Lung (tissue), 12 donors: ENCODE data around the gene BRS3. TPM values are rescaled to one million over a fixed set of nuclear protein-coding genes. Genes with fewer than 3 reads are reported as not detected.

ENCODE experiments used
- ATAC-seq: fragments of 200-7000 bp; cut with Tn5 transposase; one replicate; pipeline ENCODE4 v1.9.1; 2020; ENCODE audit warnings: moderate number of reproducible peaks; ENCODE audit not compliant: insufficient read depth, low FRiP score
- DNase-seq, 3 donors: peaks; one replicate each; pipeline ENCODE4 v3.0.0-alpha.2; 2013 to 2017
- H3K27ac ChIP-seq, 2 donors: one replicate each; pipeline ENCODE4 v1.5.1; 2013; ENCODE audit warnings: mild to moderate bottlenecking in 2 of 2, moderate library complexity in 2 of 2, control low read depth in 1 of 2, inconsistent platforms in 1 of 2, low read depth in 1 of 2, low read length in 1 of 2
- H3K27me3 ChIP-seq, 3 donors: one replicate each; pipeline ENCODE4 v1.5.1; 2013; ENCODE audit warnings: low read length in 2 of 3; ENCODE audit not compliant: control insufficient read depth in 3 of 3, insufficient read depth in 3 of 3
- H3K36me3 ChIP-seq, 4 donors: one replicate each; pipeline ENCODE4 v1.5.1; 2013; ENCODE audit warnings: low read length in 4 of 4, mild to moderate bottlenecking in 1 of 4, moderate library complexity in 1 of 4; ENCODE audit not compliant: control insufficient read depth in 4 of 4, insufficient read depth in 4 of 4
- H3K4me1 ChIP-seq, 5 donors: one replicate each; pipeline ENCODE4 v1.5.1; 2013; ENCODE audit warnings: low read length in 5 of 5, mild to moderate bottlenecking in 2 of 5, moderate library complexity in 1 of 5; ENCODE audit not compliant: control insufficient read depth in 5 of 5, insufficient read depth in 5 of 5
- H3K4me3 ChIP-seq: one replicate; pipeline ENCODE4 v1.5.1; 2013; ENCODE audit warnings: mild to moderate bottlenecking, control low read depth, moderate library complexity
- H3K9ac ChIP-seq, 2 donors: one replicate each; pipeline ENCODE4 v1.5.1; 2013; ENCODE audit warnings: low read length in 2 of 2, control low read depth in 1 of 2; ENCODE audit not compliant: insufficient read depth in 1 of 2
- H3K9me3 ChIP-seq, 4 donors: one replicate each; pipeline ENCODE4 v1.5.1; 2013; ENCODE audit warnings: low read length in 3 of 4, mild to moderate bottlenecking in 1 of 4, moderate library complexity in 1 of 4; ENCODE audit not compliant: control insufficient read depth in 4 of 4, insufficient read depth in 3 of 4
- whole genome bisulfite sequencing, 2 donors: extraction: QIAGEN DNeasy Blood & Tissue Kit; methylation state at CpG; one replicate each; pipeline ENCODE4 v1.1.7; 2013; 5-methylcytosine and 5-hydroxymethylcytosine counted together
- polyA plus RNA-seq, 2 donors: library from polyadenylated mRNA; stranded (reverse); fragments of 200-250 nt; gene quantifications; one replicate each; pipeline ENCODE4 v1.2.1, GENCODE V29; 2013
- total RNA-seq, 2 donors: library from RNA; depleted of rRNA in 1 of 2; stranded (reverse); fragments of >200 nt in 1 of 2; gene quantifications; one replicate each; pipeline ENCODE4 v1.2.1, GENCODE V29; 2014 to 2021
- TF ChIP-seq, protein P1 (sequence below): IDR thresholded peaks from 2 replicates; pipeline ENCODE4 v1.5.1; 2012; ENCODE audit warnings: mild to moderate bottlenecking; ENCODE audit errors: control extremely low read depth, extremely low read depth
- donor health status: control.
- donor health status: control.
- donor health status: Bipolar disorder and iron deficiency.
- donor health status: healthy.
- donor health status: DM: yes; HTN: yes; CAD: no.

BRS3 gene
- total and polyA plus RNA-seq, 4 donors = not detected

DNA sequence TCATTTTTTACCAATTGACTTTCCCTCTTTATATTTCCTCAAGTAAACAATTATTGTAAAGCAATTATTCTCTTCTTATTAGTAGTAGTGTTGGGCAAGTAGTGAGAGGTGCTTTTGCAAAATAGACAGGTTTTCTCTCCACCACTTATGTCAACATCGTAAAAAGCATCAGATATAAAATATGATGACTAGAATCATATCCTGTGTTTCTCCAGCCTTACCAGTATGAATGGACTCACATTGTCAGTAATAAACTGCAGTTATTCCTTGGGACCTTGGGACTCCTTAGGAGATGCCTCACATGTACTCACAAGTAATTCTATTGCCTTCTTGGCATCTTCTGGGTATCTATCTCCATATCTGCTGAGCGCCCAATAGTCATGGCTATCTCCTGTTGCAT is 40.4 kb upstream of the BRS3 start:
- H3K4me1 ChIP-seq = no peaks in the 10 kb centered on the region
- no peaks in the 10 kb centered on the region for H3K9me3 ChIP-seq
- H3K27me3 ChIP-seq = no peaks in the 10 kb centered on the region
- WGBS, 2 donors = 78 to 97% methylated on average over 2 of the region's 2 CpGs
- H3K4me3 ChIP-seq = no peak overlapping the region
- no peak overlapping the region for H3K9ac ChIP-seq
- TF ChIP-seq, protein P1, sequence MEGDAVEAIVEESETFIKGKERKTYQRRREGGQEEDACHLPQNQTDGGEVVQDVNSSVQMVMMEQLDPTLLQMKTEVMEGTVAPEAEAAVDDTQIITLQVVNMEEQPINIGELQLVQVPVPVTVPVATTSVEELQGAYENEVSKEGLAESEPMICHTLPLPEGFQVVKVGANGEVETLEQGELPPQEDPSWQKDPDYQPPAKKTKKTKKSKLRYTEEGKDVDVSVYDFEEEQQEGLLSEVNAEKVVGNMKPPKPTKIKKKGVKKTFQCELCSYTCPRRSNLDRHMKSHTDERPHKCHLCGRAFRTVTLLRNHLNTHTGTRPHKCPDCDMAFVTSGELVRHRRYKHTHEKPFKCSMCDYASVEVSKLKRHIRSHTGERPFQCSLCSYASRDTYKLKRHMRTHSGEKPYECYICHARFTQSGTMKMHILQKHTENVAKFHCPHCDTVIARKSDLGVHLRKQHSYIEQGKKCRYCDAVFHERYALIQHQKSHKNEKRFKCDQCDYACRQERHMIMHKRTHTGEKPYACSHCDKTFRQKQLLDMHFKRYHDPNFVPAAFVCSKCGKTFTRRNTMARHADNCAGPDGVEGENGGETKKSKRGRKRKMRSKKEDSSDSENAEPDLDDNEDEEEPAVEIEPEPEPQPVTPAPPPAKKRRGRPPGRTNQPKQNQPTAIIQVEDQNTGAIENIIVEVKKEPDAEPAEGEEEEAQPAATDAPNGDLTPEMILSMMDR = no peak
- no peaks in the 10 kb centered on the region for H3K36me3 ChIP-seq
- H3K27ac ChIP-seq = no peak overlapping the region
- ATAC-seq (no peak), DNase-seq (no peak)

DNA sequence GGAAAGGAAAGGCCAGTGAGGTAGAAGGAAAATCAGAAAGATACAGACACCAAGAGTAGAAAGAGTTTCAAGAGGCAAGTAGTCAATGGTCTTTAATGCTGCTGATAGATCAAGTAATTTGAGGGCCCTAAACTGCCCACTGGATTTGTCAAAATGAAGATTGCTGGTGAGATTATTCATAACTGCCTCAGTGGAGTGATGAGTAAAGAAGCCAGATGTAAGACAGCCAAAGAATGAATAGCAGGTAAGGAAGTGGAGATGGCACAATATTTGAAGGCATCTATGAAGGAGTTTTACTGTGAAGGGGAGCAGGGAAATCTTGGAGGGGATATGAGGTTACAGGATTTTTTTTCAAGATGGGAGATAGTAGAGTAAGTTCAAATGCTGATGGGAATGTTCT is 39.8 kb upstream of the BRS3 start:
- Histone ChIP-seq H3K36me3 (no peaks in the 10 kb centered on the region), H3K9ac (no peak overlapping the region), H3K9me3 (no peaks in the 10 kb centered on the region), H3K4me1 (no peaks in the 10 kb centered on the region), H3K27ac (no peak overlapping the region), H3K4me3 (no peak overlapping the region), H3K27me3 (no peaks in the 10 kb centered on the region)
- DNase-seq (no peak), ATAC-seq (no peak)
- TF ChIP-seq, protein P1 = no peak

DNA sequence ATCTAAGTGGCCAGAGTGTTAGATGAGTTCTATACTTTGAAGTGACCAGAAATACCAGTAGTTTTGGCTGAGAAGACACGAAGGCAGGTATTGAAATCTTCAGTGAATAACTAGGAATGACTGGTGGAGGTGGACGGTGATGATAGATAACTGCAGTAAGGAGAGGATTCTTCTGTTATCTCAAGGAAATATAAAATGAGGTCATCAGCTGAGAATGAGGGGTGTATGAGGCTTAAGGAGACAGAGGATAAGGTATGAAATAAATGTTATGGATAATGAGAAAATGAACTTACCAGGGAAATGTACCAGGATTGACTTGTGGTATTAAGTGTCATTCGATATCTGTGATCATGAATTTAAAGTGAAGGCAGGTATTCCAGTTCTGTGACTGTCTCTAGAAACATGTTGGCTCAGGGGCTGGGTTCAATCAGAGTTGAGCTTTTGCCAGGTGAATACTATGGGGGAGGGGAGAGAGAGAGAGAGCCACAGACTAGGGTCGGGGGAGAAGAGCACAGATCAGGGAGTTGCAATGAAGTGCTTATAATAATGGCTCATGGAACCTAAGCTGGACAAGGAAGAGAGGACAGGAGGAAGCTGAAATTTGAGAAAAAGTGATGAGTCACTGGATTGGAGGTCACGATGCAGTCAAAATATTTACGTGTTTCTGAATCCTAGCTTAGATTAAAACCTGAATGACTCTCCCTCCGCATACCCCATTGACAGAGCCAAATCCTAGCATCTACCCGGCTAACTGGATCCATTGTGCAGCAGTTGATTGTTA is 37.5 kb upstream of the BRS3 start:
- DNase-seq = no peak
- Histone ChIP-seq H3K27ac (no peak overlapping the region), H3K4me1 (no peaks in the 10 kb centered on the region), H3K27me3 (no peaks in the 10 kb centered on the region), H3K36me3 (no peaks in the 10 kb centered on the region), H3K9me3 (no peaks in the 10 kb centered on the region), H3K9ac (no peak overlapping the region), H3K4me3 (no peak overlapping the region)
- no peak for ATAC-seq
- TF ChIP-seq, protein P1 = no peak
- 57 to 58% methylated on average over 8 of the region's 8 CpGs for WGBS, 2 donors

- Histone ChIP-seq H3K27me3 (peaks cover 0 to 3% (median 0%) of the 10 kb centered on the region in 3 donors), H3K9ac (no peak overlapping the region), H3K9me3 (no peaks in the 10 kb centered on the region), H3K4me3 (no peak overlapping the region), H3K36me3 (no peaks in the 10 kb centered on the region), H3K27ac (no peak overlapping the region), H3K4me1 (no peaks in the 10 kb centered on the region)
- TF ChIP-seq, protein P1 = no peak
- WGBS, 2 donors = 89% methylated on average over 3 to 5 of the region's 5 CpGs
- no peak for DNase-seq
- ATAC-seq = no peak
Measured at GRCh38 chrX:136452614-136453013, 35.1 kb upstream of the BRS3 start.
